NCI-H510A (cell line): Measurements from ENCODE around the gene LRP1B.

Experiments
- DNase-seq: peaks from one replicate; lab custom pipeline; 2025; lab: John Stamatoyannopoulos, UW

Gene LRP1B

GRCh38 chr2:141579071-141579470 is 551.7 kb downstream of the LRP1B start:
- DNase-seq, result no peak

DNA sequence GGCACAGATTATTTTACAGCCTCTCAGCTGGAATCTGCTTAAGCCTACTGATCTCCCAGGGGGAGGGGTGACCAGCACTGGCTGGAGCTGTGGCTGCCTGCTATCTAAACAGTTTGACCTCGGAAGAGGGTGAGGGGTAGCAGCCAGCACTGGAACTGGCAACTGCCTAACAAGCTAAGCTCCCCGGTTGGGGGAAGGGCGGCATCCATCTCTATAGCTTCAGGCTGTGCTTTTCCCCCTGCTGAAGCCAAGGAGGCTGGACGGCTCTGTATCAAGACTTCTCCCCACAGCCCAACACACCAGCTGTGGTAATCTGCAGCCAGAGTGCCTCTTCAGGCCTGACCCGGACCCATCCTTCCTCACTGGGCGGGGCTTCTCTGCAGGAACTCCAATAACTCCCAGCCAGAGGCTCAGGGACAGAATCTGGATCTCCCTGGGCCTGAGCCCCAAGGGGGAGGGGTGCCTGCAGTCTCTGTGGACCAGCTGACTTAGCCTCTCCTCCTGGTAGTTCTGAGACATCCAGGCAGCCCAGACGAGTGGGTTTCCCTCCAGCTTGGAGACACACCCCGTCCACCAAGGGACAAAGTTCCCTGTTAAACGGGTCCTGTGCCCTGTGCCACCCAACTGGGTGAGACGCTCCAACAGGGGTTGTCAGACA is 560.2 kb downstream of the LRP1B start:
- DNase-seq, result no peak

DNA sequence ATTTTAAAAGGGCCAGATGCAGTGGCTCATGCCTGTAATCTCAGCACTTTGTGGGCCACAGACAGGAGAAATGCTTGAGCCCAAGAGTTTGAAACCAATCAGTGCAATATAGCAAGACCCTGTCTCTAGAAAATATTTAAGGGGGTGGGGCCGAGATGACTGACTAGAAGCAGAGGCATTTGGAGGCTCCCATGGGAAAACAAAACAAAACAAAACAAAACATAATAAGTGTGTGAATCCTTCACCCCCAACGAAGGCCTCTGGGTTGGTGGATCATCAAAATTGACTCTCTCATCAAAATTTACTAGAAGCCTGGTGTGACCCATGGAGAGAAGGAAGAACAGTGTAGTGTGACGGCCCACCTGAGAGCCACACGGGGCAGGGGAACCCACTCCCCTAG is 560.9 kb downstream of the LRP1B start:
- no peak for DNase-seq

DNA sequence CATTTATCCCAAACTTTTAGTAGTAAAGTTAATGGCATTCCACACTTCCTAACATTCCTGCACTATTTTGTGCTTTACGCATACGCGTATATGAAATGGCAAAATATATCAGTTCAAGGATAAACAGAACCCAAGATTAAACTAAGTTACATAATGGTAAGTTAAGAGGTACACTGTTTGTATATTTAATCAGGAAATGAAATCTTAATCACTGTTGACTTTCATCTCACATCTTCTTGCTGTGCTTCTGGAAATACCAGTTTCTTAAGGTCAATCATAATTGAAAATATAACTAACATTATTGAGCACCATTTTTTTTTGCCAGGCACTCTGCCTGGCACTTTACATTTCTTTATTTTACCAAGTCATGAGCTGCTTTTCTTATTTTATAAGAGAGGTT is 565.2 kb downstream of the LRP1B start:
- no peak for DNase-seq

DNA sequence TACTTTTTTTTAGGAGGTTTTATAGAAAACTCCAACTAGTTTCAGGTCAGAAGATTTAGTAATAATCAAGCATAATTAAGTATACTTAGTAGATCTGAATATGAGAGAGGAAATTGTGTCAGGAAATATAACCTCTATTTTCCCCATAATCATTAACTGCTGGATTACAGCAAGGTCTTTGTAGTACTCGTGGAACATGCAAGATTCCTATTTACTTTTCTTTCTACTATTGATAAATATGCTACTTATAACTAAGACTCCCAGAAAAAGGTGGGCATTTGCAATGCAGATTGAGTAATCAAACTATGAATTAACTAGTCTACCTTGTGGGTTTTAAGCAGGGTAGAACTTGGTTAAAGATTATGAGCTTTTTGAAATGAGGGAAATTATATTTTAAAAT is 570.1 kb downstream of the LRP1B start:
- DNase-seq, result no peak

- DNase-seq, result no peak
Observed at GRCh38 chr2:141557329-141558095, 573.3 kb downstream of the LRP1B start.

DNA sequence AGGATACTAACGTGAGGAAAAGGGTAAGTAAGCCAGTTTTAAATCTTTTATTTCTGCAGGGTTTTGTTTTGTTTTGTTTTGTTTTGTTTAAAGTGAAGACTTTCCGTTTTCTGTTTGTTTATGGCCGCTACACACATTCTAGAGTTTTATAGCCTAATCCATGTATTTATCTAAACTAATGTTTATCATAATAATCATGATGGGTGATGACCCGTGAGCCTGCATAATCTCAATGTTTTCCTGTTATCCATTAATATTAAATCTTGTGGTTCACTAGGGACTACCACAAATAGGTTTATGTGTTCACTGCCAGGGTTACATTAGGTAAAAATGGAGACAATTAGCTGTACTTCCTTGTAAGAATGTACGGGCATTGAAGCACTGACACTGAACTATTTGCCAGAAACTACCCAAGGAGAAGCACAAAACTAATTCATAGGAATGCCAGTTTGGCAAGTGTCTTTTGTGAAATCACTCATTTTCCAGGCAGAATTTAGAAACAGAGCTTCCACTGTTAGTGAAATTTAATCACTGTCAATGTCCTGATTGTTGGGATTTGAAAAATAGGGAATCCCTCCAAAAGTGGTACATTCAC is 574.8 kb downstream of the LRP1B start:
- DNase-seq, result no peak

DNA sequence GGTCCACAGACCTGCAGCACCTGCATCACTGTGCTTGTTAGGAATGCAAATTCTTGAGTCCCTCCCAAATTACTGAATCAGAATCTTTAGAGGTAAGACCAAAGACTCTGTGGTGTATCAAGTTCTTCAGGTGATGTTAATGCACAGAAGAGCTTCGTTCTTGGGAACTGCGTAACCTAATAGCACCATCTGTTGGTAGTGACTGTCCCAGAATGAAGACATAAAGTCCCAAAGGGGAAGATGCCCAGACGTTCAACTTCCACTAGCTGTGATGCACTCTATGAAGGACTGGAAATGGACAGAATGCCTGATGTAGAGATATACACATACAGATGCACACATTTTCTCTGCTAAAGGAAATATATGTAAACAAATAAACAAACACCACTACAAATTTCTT is 576.0 kb downstream of the LRP1B start:
- DNase-seq, result no peak

GRCh38 chr2:141534666-141535362 is 596.0 kb downstream of the LRP1B start:
- DNase-seq, result no peak

DNA sequence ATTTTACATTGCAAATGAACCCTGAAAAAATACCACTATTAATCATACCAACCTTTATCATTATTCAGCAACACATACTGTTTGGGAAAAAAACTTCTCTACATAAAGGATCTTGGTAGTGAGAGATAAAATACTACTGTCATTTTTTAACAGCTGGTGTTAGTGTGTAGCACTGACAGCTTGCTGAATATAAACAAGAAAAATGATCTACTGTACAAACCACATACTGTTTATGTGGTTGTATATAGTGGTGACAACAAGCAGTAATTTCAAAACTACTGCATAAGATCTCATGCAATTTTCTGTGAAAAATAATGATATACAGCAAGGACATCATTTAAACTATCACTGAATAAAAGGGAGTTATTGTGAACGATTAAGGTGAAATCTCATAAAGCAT is 601.2 kb downstream of the LRP1B start:
- DNase-seq, result no peak

- no peak for DNase-seq
Observed at GRCh38 chr2:141528990-141529389, 601.8 kb downstream of the LRP1B start.

GRCh38 chr2:141526760-141527159 is 604.1 kb downstream of the LRP1B start:
- DNase-seq, result no peak

GRCh38 chr2:141524777-141525176 is 606.0 kb downstream of the LRP1B start:
- DNase-seq, result no peak

DNA sequence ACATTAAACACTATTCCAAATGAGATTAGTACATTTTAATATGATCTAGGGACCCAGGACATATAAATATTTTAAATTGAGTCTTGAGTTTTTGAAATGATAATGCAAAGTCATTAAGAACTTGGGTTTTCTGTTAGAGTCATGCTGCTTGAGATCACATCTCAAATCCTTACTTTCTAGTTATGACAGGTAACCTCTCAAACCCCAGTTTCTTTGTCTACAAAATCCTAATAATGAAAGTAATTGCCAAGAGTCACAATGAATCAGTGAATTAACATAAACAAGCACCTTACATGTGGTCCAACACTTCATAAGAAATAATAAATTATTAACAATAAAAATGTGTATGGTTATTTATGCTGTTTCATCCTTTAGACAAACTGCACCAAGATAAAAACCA is 607.6 kb downstream of the LRP1B start:
- no peak for DNase-seq

- no peak for DNase-seq
Observed at GRCh38 chr2:141522702-141523101, 608.1 kb downstream of the LRP1B start.

- no peak for DNase-seq
Observed at GRCh38 chr2:141522048-141522447, 608.8 kb downstream of the LRP1B start.

GRCh38 chr2:141519906-141520305 is 610.9 kb downstream of the LRP1B start:
- no peak for DNase-seq

GRCh38 chr2:141517852-141518421 is 612.9 kb downstream of the LRP1B start:
- no peak for DNase-seq

- DNase-seq, result no peak
Observed at GRCh38 chr2:141517180-141517851, 613.5 kb downstream of the LRP1B start.

DNA sequence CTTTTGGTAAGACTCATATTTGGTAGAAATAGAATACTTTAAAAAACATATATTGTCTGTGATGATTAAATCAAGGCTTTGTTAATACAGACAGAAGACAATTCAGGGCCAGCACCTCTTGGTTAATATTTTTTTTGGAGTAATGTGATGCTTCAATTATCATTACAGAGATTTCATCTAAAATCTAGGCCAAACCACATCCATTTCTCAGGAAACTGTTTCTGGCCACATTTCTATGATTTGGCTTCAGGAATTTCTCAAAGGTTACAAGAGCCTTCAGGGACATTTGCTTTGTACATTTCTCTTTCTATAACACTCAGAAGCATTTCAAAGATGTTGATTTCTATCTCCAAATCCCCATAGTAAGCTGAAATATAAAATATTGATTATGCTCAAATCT is 614.9 kb downstream of the LRP1B start:
- no peak for DNase-seq

DNA sequence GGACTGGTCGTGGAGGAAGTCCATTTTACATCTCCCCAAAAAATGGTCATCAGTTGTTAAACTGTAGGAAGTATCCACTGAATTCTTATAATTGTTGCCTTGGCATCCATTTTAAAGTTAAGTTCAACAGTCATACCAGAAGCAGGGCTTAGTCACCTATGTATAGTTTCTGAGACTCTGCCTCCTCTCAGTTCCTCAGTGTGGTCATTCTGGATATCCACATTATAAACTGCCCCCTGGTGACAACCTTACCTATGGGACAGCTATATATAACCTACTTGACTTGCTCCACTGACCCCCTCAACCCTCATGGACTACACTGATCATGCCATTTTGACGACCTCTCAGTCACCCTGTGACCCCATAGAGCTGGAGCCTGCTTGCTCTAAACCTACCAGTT is 617.0 kb downstream of the LRP1B start:
- DNase-seq, result no peak
